ENCODE results near the gene CNTN5.

The CNTN5 gene

GRCh38 chr11:99425596-99425995 is 404.8 kb downstream of the CNTN5 start:
- ChIA-PET CTCF (interaction anchor here (0.8 to 1.4 kb wide), 2 partner anchors 63 to 72 kb away, joined by 3 read pairs; no protein-coding TSS in a partner anchor), POLR2A (no interaction called here)
- no peak for DNase-seq (ENCODE audit: extremely low spot score)
- no peak for TF ChIP-seq CTCF (IDR thresholded peaks at IDR 0.05; ENCODE audit: control extremely low read depth, extremely low read depth, low read depth, missing control alignments)

- no peak for TF ChIP-seq CTCF (IDR thresholded peaks at IDR 0.05; ENCODE audit: control extremely low read depth, extremely low read depth, low read depth, missing control alignments)
- POLR2A ChIA-PET = no interaction called here
- CTCF ChIA-PET = interaction anchor here (1.8 kb wide), 1 partner anchor 10 kb away, joined by 4 read pairs; no protein-coding TSS in a partner anchor
- no peak for DNase-seq (ENCODE audit: extremely low spot score)
Observed at GRCh38 chr11:99432677-99433076, 411.9 kb downstream of the CNTN5 start.

GRCh38 chr11:99443276-99443675 is 422.5 kb downstream of the CNTN5 start:
- no peak for DNase-seq (ENCODE audit: extremely low spot score)
- no peak for TF ChIP-seq CTCF (IDR thresholded peaks at IDR 0.05; ENCODE audit: control extremely low read depth, extremely low read depth, low read depth, missing control alignments)
- POLR2A ChIA-PET = no interaction called here
- CTCF ChIA-PET = interaction anchor here (1.0 to 2.0 kb wide), 2 partner anchors 9 to 11 kb away, joined by 3 to 4 read pairs; no protein-coding TSS in a partner anchor

- TF ChIP-seq CTCF (IDR thresholded peaks at IDR 0.05; ENCODE audit: control extremely low read depth, extremely low read depth, low read depth, missing control alignments) = no peak
- CTCF ChIA-PET = interaction anchor here (1.4 kb wide), 1 partner anchor 15 kb away, joined by 3 read pairs; no protein-coding TSS in a partner anchor
- POLR2A ChIA-PET = no interaction called here
- no peak for DNase-seq (ENCODE audit: extremely low spot score)
Observed at GRCh38 chr11:99446400-99446799, 425.7 kb downstream of the CNTN5 start.

- CTCF ChIA-PET = no interaction called here
- TF ChIP-seq CTCF (IDR thresholded peaks at IDR 0.05; ENCODE audit: control extremely low read depth, extremely low read depth, low read depth, missing control alignments) = no peak
- POLR2A ChIA-PET = no interaction called here
- DNase-seq (ENCODE audit: extremely low spot score) = no peak
Observed at GRCh38 chr11:99449345-99449744, 428.6 kb downstream of the CNTN5 start.

- ChIA-PET CTCF (interaction anchor here (1.1 kb wide), 1 partner anchor 9 kb away, joined by 3 read pairs; no protein-coding TSS in a partner anchor), POLR2A (no interaction called here)
- no peak for DNase-seq (ENCODE audit: extremely low spot score)
- TF ChIP-seq CTCF (IDR thresholded peaks at IDR 0.05; ENCODE audit: control extremely low read depth, extremely low read depth, low read depth, missing control alignments) = no peak
Observed at GRCh38 chr11:99452075-99452474, 431.3 kb downstream of the CNTN5 start.

- ChIA-PET POLR2A (no interaction called here), CTCF (no interaction called here)
- TF ChIP-seq CTCF (IDR thresholded peaks at IDR 0.05; ENCODE audit: control extremely low read depth, extremely low read depth, low read depth, missing control alignments) = no peak
- DNase-seq (ENCODE audit: extremely low spot score) = no peak
Observed at GRCh38 chr11:99461913-99462312, 441.2 kb downstream of the CNTN5 start.
